GM23248 (cell line): ENCODE measurements around the gene ZSWIM3.

Experiments used
- EZH2 ChIP-seq: fragments of 200-600 bp; sonication (generic); IDR thresholded peaks from 2 replicates; pipeline ENCODE4 v1.6.1; 2018; ENCODE audit warnings: antibody characterized with exemption, mild to moderate bottlenecking; ENCODE audit not compliant: insufficient read depth, poor library complexity, severe bottlenecking
- EZH2phosphoT487 ChIP-seq: fragments of 200-600 bp; sonication (generic); IDR thresholded peaks from 2 replicates; pipeline ENCODE4 v1.6.1; 2018; ENCODE audit warnings: antibody characterized with exemption, moderate library complexity, mild to moderate bottlenecking, low read depth; ENCODE audit not compliant: insufficient read depth

DNA sequence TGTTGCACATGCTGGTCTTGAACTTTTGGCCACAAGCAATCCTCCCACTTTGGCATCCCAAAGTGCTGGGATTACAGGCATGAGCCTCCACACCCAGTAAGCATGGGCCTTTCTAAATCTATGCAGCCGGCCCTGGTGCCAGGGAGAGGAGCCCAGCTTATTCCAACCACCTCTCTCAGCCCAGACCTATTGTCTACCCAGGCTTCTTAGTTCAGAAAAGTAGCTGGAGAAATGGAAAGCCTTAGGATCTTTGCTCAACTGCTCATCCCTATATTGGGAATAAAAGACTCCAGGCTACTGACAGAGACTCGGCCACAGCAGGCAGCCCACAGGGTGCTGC is 69.3 kb downstream of the ZSWIM3 start:
- no peak for TF ChIP-seq EZH2
- no peak for TF ChIP-seq EZH2phosphoT487
